ENCODE results near the gene CCDC18. TPM values are rescaled to one million over a fixed set of nuclear protein-coding genes. Genes with fewer than 3 reads are reported as not detected.
"Not testable (repeated sequence)": the region's sequence is repeated elsewhere in the genome, so short reads cannot be mapped to it uniquely, and the experiment has no call there.

CCDC18 gene
- total RNA-seq, 2 donors from 2014 or later: 16.6 to 35.0 TPM

DNA sequence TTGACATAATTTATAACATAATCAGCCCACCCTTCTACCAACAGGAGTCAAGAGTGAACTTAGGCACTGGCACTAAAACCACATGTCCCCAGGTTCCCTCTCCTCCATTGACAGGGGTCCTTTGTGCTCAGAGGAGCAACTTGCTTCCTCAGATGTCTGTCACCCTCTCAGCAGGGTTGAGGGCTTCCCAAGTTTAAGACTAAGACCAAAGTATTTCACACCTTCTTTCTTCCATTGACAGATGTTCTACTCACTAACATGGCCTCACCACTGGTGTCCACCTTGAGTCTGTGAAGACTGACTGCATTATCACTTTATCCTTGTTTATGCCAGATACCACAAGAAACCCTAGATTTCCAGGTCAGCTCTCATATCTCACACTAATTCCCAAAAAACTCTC, 56.5 kb downstream of the CCDC18 start:
- no peak for ATAC-seq

DNA sequence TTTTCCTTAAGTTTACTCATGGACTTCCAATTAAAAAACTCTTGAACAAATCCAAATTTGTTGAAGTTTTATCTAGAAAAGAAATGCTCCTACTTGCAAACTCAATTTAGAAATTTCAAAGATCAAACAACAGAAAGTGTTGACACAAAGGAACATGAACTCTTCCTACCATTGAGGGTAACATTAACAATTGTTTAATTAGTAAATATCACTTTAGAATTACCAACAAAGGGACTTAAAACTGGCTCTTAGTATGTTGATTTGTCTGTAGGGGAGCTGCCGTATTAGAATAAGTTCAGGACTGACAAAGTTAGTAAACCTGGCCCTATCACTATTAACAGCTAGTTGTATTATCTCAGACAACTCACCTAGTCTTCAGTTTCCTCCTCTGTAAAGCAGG, 57.9 kb downstream of the CCDC18 start:
- H3K4me3 Mint-ChIP-seq: no peak overlapping the region
- ATAC-seq (no peak), DNase-seq (ENCODE audit: low spot score) (no peak)
- H3K27me3 Mint-ChIP-seq: no peaks in the 10 kb centered on the region
- peaks cover 53% of the 10 kb centered on the region for H3K36me3 Mint-ChIP-seq
- H3K27ac Mint-ChIP-seq: no peak overlapping the region
- no peaks in the 10 kb centered on the region for H3K9me3 Mint-ChIP-seq
- no peaks in the 10 kb centered on the region for H3K4me1 Mint-ChIP-seq (ENCODE audit: low read depth in 2 of 2)

More for the DNA sequence above, 56.5 kb downstream of the CCDC18 start:
- no peak for DNase-seq (ENCODE audit: low spot score)
- no peak overlapping the region for H3K4me3 Mint-ChIP-seq
- no peaks in the 10 kb centered on the region for H3K4me1 Mint-ChIP-seq (ENCODE audit: low read depth in 2 of 2)
- H3K9me3 Mint-ChIP-seq: no peaks in the 10 kb centered on the region
- no peaks in the 10 kb centered on the region for H3K27me3 Mint-ChIP-seq
- no peak overlapping the region for H3K27ac Mint-ChIP-seq
- peaks cover 46% of the 10 kb centered on the region for H3K36me3 Mint-ChIP-seq

DNA sequence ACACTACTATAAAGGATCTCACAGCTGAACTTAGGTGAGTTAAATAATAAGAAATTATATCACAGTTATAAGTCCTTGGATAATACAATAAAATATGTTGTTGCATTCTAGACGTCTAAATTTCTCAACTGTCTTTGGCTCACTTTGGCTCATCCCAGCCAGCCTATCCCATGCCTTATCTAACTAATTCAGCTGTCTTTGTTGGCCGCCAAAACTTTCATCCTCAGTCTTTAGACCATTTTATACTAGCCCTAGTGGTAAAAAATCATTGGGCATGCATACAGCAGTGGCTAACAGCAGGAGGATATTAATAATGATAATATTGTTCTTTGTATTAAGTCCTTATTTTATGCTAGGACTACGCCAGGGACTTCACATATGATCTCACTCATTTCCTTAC, 59.3 kb downstream of the CCDC18 start:
- no peak overlapping the region for H3K27ac Mint-ChIP-seq
- H3K4me3 Mint-ChIP-seq: no peak overlapping the region
- H3K36me3 Mint-ChIP-seq: peaks cover 53% of the 10 kb centered on the region
- H3K9me3 Mint-ChIP-seq: no peaks in the 10 kb centered on the region
- no peak for ATAC-seq
- H3K27me3 Mint-ChIP-seq: no peaks in the 10 kb centered on the region
- no peaks in the 10 kb centered on the region for H3K4me1 Mint-ChIP-seq (ENCODE audit: low read depth in 2 of 2)
- no peak for DNase-seq (ENCODE audit: low spot score)

DNA sequence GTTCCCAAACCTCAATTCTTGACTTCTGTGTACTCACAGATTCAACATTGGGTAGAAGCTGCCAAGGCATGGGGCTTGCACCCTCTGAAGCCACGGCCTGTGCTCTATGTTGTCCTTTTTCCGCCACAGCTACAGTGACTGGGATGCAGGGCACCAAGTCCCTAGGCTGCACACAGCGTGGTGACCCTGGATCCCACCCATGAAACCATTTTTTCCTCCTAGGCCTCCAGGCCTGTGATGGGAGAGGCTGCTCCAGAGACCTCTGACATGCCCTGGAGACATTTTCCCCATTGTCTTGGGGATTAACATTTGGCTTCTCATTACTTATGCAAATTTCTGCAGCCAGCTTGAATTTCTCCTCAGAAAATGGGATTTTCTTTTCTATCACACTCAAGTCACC, 62.7 kb downstream of the CCDC18 start:
- not testable (repeated sequence) for ATAC-seq; H3K27ac Mint-ChIP-seq; DNase-seq (ENCODE audit: low spot score); H3K4me1 Mint-ChIP-seq (ENCODE audit: low read depth in 2 of 2); H3K27me3 Mint-ChIP-seq; H3K9me3 Mint-ChIP-seq; H3K4me3 Mint-ChIP-seq
- H3K36me3 Mint-ChIP-seq: peaks cover 44% of the 10 kb centered on the region

DNA sequence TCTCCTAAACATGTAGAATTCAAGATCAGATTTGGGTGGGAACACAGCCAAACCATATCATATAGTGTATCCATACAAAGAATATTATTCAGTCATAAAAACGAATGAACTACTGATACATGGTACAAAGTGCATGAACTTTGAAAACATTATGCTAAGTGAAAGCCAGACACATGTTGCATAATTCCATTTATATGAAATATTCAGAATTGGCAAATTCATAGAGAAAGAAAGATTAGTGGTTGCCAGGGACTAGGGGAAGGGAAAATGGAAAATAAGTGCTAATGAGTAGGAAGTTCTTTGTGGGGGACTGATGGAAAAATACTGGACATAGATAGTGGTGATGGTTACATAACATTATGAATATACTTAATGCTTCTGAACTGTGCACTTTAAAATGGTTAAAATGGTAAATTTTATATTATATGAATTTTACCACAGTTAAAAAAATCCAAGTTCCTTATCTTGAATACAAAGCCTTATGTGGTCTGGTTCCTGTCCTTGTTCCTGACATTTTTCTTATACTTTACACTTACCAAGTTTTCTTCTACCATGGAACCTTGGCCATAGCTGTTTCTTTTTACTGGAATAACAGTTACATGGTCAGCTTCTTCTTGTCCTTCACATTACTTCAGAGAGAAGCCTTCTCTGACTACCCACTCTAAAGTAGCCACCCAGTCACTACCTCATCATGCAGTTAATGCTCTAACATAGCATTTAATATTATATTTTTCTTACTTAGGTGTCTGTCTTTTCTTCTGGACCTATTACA, 64.0 kb downstream of the CCDC18 start:
- H3K4me3 Mint-ChIP-seq: no peak overlapping the region
- peaks cover 0 to 8% of the 10 kb centered on the region in 2 donors for H3K4me1 Mint-ChIP-seq (ENCODE audit: low read depth in 2 of 2)
- no peak for DNase-seq (ENCODE audit: low spot score)
- peaks cover 40% of the 10 kb centered on the region for H3K36me3 Mint-ChIP-seq
- H3K27ac Mint-ChIP-seq: no peak overlapping the region
- no peaks in the 10 kb centered on the region for H3K9me3 Mint-ChIP-seq
- no peaks in the 10 kb centered on the region for H3K27me3 Mint-ChIP-seq
- ATAC-seq: no peak

DNA sequence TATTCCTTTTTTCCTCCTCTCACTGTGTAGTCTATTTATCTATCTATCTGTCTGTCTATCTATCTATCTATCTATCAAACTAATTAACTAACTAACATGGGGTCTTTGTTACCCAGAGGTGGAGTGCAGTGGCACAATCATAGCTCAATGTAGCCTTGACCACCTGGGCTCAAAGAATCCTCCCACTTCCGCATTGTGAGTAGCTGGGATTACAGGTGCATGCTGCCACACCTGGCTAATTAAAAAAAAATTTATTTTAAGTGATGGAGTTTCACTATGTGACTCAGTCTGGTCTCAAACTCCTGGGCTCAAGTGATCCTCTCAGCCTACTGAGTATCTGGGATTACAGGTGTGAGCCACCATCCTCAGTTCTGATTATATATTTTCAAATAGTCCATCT, 71.4 kb downstream of the CCDC18 start:
- Mint-ChIP-seq H3K36me3 (peaks cover 20% of the 10 kb centered on the region), H3K4me3 (no peak overlapping the region), H3K4me1 (ENCODE audit: low read depth in 2 of 2) (peaks cover 0 to 13% of the 10 kb centered on the region in 2 donors), H3K9me3 (peaks cover 4% of the 10 kb centered on the region), H3K27me3 (no peaks in the 10 kb centered on the region), H3K27ac (no peak overlapping the region)
- ATAC-seq: no peak
- DNase-seq (ENCODE audit: low spot score): no peak

DNA sequence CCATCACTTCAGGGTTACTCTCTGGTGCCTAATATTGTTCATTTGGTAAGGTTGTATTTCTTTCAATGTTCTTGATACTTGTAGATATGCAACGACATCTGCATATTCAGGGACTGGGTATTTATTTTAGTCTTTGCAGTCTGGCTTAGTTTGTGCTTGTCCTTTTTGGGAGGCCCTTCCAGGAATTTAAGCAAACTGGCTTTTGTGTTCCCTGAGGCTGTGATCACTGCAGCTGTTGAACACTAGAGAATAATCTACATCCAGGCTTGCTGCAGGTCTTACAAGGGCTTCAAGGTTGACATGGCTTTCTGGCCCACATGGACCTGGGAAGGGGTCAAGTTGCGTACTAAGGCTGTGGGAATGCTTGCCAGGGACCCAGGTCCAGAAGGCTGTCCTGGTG, 72.1 kb downstream of the CCDC18 start:
- DNase-seq (ENCODE audit: low spot score): no peak
- Mint-ChIP-seq H3K27ac (no peak overlapping the region), H3K9me3 (peaks cover 4% of the 10 kb centered on the region), H3K4me1 (ENCODE audit: low read depth in 2 of 2) (peaks cover 0 to 13% of the 10 kb centered on the region in 2 donors), H3K36me3 (peaks cover 15% of the 10 kb centered on the region), H3K4me3 (no peak overlapping the region), H3K27me3 (no peaks in the 10 kb centered on the region)
- ATAC-seq: no peak

DNA sequence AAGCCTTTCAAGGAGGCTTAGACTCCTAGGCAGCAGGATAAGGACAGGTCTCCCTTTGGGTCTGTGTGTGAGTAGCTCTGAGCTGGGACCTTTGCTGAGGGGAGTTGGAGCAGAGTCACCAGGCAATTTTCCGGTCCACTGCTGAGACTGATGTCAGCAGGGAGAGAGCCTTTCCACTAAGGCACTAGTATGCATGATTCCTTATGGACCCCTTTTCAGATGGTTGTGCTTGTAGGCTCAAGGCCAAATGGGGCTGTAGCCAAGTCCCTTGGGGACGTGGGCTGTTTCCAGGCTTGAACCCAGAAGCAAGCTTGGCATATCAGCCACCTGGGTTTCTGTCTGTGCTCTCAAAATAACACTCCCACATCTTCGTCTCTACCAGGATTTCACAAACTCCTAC, 73.0 kb downstream of the CCDC18 start:
- no peaks in the 10 kb centered on the region for H3K27me3 Mint-ChIP-seq
- ATAC-seq (no peak), DNase-seq (ENCODE audit: low spot score) (no peak)
- no peak overlapping the region for H3K4me3 Mint-ChIP-seq
- H3K4me1 Mint-ChIP-seq (ENCODE audit: low read depth in 2 of 2): peaks cover 0 to 11% of the 10 kb centered on the region in 2 donors
- H3K27ac Mint-ChIP-seq: no peak overlapping the region
- peaks cover 15% of the 10 kb centered on the region for H3K36me3 Mint-ChIP-seq
- H3K9me3 Mint-ChIP-seq: peaks cover 4% of the 10 kb centered on the region

DNA sequence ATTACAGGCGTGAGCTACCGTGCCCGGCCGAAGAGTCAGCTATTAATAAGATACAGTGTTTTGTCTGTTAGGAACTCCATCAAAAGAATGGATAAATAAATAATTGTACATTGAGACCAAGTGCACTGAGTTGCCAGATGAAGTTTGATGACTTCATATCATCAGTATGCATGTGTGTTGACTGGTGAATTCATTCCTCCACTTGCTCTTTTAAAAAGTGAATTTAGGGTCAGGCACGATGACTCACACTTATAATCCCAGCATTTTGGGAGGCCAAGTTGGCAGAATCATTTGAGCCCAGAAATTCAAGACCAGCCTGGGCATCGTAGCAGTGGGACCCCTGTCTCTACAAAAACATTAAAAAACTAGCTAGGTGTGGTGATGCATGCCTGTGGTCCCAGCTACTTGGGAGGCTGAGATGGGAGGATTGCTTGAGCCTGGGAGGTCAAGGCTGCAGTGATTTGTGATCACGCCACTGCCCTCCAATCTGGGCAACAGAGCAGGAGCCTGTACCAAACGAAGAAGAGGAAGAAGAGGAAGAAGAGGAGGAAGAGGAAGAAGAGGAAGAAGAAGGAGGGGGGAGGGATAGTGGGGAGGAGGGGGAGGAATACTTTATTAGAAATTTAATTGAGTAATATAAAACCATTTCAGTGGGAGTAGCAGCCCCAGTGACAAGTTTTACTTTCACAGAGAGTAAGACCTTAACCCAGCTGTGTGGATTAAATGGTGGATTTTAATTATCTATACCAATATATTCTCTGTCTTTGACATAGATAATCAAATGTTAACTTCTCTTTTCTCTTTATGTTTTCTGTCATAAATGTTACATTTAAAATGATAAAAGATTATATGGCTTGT, 74.9 kb downstream of the CCDC18 start:
- H3K4me1 Mint-ChIP-seq (ENCODE audit: low read depth in 2 of 2): peaks cover 0 to 5% of the 10 kb centered on the region in 2 donors
- ATAC-seq (no peak), DNase-seq (ENCODE audit: low spot score) (no peak)
- peaks cover 4% of the 10 kb centered on the region for H3K9me3 Mint-ChIP-seq
- no peak overlapping the region for H3K4me3 Mint-ChIP-seq
- H3K27me3 Mint-ChIP-seq: no peaks in the 10 kb centered on the region
- no peak overlapping the region for H3K27ac Mint-ChIP-seq
- H3K36me3 Mint-ChIP-seq: peaks cover 15% of the 10 kb centered on the region

DNA sequence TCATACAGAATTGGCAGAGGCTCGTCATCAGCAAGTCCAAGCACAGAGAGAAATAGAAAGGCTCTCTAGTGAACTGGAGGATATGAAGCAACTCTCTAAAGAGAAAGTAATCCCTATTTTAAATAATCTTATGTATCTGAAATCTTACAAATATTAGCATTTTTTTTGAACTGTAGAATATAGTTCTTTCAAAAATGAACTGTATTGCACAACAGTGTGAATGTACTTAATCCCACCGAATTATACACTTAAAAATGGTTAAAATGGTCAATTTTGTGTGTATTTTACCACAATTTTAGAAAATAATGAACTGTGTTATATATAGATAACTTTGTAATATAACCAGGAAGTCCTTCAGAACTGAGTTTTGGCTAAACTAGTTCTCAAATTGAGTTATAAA, 75.9 kb downstream of the CCDC18 start:
- Mint-ChIP-seq H3K36me3 (peaks cover 16% of the 10 kb centered on the region), H3K4me3 (no peak overlapping the region), H3K27me3 (no peaks in the 10 kb centered on the region), H3K27ac (no peak overlapping the region), H3K4me1 (ENCODE audit: low read depth in 2 of 2) (no peaks in the 10 kb centered on the region), H3K9me3 (peaks cover 4% of the 10 kb centered on the region)
- DNase-seq (ENCODE audit: low spot score) (no peak), ATAC-seq (no peak)

DNA sequence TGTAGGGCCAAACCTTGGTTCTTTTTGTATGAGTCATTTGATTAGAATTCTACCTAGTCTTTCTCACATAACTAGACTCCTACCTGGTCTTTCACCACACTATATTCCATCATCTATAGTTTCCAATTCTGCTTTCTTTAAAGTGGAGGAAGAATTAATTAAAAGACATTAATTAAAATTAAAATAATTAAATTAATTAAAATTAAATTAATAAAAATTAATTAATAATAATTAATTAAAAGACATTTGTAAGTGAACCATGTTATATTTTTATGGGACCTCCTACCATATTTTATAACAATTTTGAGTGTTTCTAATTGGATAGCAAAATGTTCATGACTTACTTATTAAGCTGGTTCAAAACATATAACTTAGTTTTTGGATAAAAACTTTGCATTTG, 77.4 kb downstream of the CCDC18 start:
- DNase-seq (ENCODE audit: low spot score): no peak
- no peaks in the 10 kb centered on the region for H3K4me1 Mint-ChIP-seq (ENCODE audit: low read depth in 2 of 2)
- H3K36me3 Mint-ChIP-seq: peaks cover 16% of the 10 kb centered on the region
- no peak overlapping the region for H3K4me3 Mint-ChIP-seq
- H3K9me3 Mint-ChIP-seq: no peaks in the 10 kb centered on the region
- H3K27me3 Mint-ChIP-seq: no peaks in the 10 kb centered on the region
- no peak overlapping the region for H3K27ac Mint-ChIP-seq
- ATAC-seq: no peak

DNA sequence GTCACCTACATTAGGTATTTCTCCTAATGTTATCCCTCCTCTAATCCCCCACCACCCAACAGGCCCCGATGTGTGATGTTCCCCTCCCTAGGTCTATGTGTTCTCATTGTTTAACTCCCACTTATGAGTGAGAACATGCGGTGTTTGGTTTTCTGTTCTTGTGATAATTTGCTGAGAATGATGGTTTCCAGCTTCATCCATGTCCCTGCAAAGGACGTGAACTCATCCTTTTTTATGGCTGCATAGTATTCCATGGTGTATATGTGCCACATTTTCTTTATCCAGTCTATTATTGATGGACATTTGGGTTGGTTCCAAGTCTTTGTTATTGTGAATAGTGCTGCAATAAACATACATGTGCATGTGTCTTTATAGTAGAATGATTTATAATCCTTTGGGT, 80.2 kb downstream of the CCDC18 start:
- peaks cover 32% of the 10 kb centered on the region for H3K36me3 Mint-ChIP-seq
- H3K4me1 Mint-ChIP-seq (ENCODE audit: low read depth in 2 of 2); H3K4me3 Mint-ChIP-seq; DNase-seq (ENCODE audit: low spot score); H3K27me3 Mint-ChIP-seq; H3K27ac Mint-ChIP-seq; ATAC-seq; H3K9me3 Mint-ChIP-seq: not testable (repeated sequence)

DNA sequence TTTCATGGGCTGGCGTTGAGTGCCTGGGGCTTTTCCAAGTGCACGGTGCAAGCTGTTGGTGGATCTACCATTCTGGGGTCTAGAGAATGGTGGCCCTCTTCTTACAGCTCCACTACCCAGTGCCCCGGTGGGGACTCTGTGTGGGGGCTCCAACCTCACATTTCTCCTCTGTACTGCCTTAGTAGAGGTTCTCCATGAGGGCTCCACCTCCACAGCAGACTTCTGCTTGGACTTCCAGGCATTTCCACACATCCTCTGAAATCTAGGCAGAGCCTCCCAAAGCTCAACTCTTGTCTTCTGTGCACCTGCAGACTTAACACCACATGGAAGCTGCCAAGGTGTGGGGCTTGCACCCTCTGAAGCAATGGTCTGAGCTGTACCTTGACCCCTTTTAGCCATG, 82.1 kb downstream of the CCDC18 start:
- no peak for DNase-seq (ENCODE audit: low spot score)
- Mint-ChIP-seq H3K9me3 (peaks cover 11% of the 10 kb centered on the region), H3K36me3 (peaks cover 40% of the 10 kb centered on the region), H3K4me3 (no peak overlapping the region), H3K27ac (no peak overlapping the region), H3K4me1 (ENCODE audit: low read depth in 2 of 2) (peaks cover 0 to 6% of the 10 kb centered on the region in 2 donors), H3K27me3 (no peaks in the 10 kb centered on the region)
- no peak for ATAC-seq

DNA sequence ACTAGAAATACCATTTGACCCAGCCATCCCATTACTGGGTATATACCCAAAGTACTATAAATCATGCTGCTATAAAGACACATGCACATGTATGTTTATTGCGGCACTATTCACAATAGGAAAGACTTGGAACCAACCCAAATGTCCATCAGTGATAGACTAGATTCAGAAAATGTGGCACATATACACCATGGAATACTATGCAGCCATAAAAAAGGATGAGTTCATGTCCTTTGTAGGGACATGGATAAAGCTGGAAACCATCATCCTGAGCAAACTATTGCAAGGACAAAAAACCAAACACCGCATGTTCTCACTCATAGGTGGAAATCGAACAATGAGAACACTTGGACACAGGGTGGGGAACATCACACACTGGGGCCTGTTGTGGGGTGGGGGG, 88.4 kb downstream of the CCDC18 start:
- not testable (repeated sequence) for H3K4me3 Mint-ChIP-seq; DNase-seq (ENCODE audit: low spot score); H3K9me3 Mint-ChIP-seq; H3K27ac Mint-ChIP-seq; H3K4me1 Mint-ChIP-seq (ENCODE audit: low read depth in 2 of 2); ATAC-seq; H3K27me3 Mint-ChIP-seq
- peaks cover 20% of the 10 kb centered on the region for H3K36me3 Mint-ChIP-seq

Data from natural killer cell treated with Interleukin-12 subunit alpha and Interleukin-12 subunit beta and Interleukin-15 and Interleukin-18, amount 100 ng/mL, for 72 hours (primary cell).